Mesothelial cell of epicardium (in vitro differentiated cells): ENCODE data around the gene TAOK3. TPM values are rescaled to one million over a fixed set of nuclear protein-coding genes. Genes with fewer than 3 reads are reported as not detected.

Experiments
- DNase-seq, 2 experiments: peaks; one replicate each; pipeline ENCODE4 v3.0.0; 2021; ENCODE audit warnings: low spot score in 2 of 2; ENCODE audit not compliant: unreplicated experiment in 2 of 2
- H3K27ac Mint-ChIP-seq: 2 replicates; pipeline ENCODE4 v1.8.0; 2021; ENCODE audit warnings: mixed read lengths
- H3K27me3 Mint-ChIP-seq: 2 replicates; pipeline ENCODE4 v1.8.0; 2021; ENCODE audit warnings: low read depth, mixed read lengths
- H3K36me3 Mint-ChIP-seq: 2 replicates; pipeline ENCODE4 v1.8.0; 2021; ENCODE audit warnings: mixed read lengths
- H3K4me1 Mint-ChIP-seq: 2 replicates; pipeline ENCODE4 v1.8.0; 2021; ENCODE audit warnings: mixed read lengths
- H3K4me3 Mint-ChIP-seq: 2 replicates; pipeline ENCODE4 v1.8.0; 2021; ENCODE audit warnings: mild to moderate bottlenecking, moderate library complexity, mixed read lengths
- H3K9me3 Mint-ChIP-seq: 2 replicates; pipeline ENCODE4 v1.8.0; 2021; ENCODE audit warnings: mixed read lengths
- total RNA-seq: library from RNA; stranded (reverse); gene quantifications from 3 replicates; pipeline ENCODE4 v1.2.1, GENCODE V29; 2021
- TF ChIP-seq, protein P1 (sequence below): fragments of 200-600 bp; sonication (generic); IDR thresholded peaks from one replicate; pipeline ENCODE4 v1.5.0; 2021; ENCODE audit warnings: antibody characterized with exemption; ENCODE audit not compliant: unreplicated experiment

TAOK3 gene
- total RNA-seq, 1 donor from 2014 or later = 27.7 TPM

DNA sequence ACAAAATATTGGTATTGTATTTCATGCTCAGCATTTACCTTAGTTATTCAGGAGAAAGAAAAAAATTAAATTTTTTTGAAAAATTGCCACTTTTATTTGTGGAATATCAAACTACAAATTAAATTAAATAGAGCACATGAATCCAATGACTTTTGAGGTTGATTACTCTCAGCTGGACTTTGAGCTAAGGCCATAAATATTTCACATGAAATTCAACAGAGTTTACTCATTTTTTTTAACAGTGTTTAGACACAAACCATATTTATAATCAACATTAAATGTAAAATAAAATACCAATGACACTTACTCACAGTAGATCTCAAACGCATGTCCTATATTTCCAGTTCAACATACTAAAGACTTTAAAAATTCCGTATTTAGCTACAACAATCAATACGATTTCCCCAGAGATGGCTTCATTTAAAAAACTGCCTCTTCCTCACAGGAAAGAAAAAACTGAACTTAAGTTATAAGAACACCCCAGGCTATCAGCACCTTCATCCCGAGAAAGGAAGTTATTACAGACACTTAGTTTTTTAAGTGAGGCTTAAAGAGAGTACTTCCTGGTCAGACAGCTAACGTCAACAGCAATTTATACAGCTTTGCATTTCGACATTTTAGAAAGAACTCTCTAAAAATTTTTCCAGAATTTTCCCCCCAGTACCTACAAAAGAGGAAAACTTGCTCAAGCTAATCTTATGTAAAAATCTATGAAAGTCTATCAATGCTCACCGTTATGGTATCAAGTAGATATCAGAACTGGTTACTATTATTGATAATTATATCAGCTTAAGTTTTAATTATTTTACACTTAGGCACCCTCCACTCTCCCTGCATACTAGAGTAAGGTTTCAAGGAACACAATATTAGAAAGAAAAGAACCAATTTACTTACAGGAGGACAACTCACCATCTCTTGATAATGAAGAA, 13.8 kb downstream of the TAOK3 start:
- Mint-ChIP-seq H3K27ac (peak overlapping the region; percentile 28), H3K36me3 (no peaks in the 10 kb centered on the region), H3K27me3 (no peaks in the 10 kb centered on the region), H3K4me3 (no peak overlapping the region), H3K4me1 (peaks cover 16% of the 10 kb centered on the region), H3K9me3 (peaks cover 11% of the 10 kb centered on the region)
- TF ChIP-seq, protein P1, sequence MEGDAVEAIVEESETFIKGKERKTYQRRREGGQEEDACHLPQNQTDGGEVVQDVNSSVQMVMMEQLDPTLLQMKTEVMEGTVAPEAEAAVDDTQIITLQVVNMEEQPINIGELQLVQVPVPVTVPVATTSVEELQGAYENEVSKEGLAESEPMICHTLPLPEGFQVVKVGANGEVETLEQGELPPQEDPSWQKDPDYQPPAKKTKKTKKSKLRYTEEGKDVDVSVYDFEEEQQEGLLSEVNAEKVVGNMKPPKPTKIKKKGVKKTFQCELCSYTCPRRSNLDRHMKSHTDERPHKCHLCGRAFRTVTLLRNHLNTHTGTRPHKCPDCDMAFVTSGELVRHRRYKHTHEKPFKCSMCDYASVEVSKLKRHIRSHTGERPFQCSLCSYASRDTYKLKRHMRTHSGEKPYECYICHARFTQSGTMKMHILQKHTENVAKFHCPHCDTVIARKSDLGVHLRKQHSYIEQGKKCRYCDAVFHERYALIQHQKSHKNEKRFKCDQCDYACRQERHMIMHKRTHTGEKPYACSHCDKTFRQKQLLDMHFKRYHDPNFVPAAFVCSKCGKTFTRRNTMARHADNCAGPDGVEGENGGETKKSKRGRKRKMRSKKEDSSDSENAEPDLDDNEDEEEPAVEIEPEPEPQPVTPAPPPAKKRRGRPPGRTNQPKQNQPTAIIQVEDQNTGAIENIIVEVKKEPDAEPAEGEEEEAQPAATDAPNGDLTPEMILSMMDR = no peak
- DNase-seq = no peak

DNA sequence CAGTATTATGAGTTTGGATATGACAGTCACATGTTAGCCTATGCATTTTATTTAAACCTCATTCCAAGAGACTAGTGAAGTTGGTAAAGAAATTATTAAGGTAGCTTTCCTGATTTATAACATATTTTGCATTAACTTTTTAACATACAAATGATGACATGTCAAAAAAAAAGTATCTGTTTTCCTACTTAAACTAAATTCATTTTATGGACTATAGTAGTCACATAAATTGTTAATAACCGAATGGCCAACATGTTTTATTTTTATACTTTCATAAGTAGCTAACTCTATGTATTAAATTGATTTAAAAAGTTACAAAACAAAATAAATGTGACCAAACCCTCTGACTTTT, 14.7 kb downstream of the TAOK3 start:
- no peak overlapping the region for H3K27ac Mint-ChIP-seq
- no peak for DNase-seq
- H3K9me3 Mint-ChIP-seq = peaks cover 11% of the 10 kb centered on the region
- no peak overlapping the region for H3K4me3 Mint-ChIP-seq
- TF ChIP-seq, protein P1 = no peak
- H3K36me3 Mint-ChIP-seq = no peaks in the 10 kb centered on the region
- peaks cover 16% of the 10 kb centered on the region for H3K4me1 Mint-ChIP-seq
- no peaks in the 10 kb centered on the region for H3K27me3 Mint-ChIP-seq

DNA sequence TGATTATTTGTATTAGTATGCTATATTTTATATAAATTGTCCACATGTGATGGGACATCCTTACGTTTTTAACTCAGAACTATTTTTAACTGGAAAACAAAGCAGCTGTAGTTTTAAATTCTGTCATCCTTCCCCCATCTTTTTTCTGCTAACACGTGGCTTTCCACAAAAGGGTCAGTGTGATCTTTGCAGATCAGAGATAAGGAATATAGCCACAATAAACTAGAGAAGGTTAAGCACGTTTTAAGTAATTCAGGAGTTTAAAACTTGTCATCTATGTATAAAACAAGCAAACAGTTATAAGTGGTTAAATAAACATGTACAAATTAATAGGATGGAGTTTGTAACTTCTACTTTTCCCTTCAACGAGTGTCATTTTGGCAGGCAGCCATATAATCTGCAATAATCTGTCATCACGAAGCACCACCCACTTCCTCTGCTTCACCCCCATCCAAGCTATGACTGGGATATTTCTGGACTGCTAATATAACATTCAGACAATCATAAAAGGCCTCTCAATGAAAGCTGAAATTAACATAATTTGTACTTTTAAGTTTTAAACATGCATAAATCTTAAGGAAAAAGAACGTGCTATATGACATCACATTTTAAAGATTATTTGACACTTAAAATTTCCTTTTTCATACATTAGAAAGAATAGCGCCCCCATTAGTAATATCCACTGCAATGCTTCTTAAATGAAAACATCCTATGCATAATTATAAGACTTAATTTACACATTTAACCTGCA, 15.3 kb downstream of the TAOK3 start:
- TF ChIP-seq, protein P1 = peak; percentile 38
- DNase-seq = no peak
- Mint-ChIP-seq H3K27me3 (no peaks in the 10 kb centered on the region), H3K4me1 (peaks cover 16% of the 10 kb centered on the region), H3K9me3 (peaks cover 11% of the 10 kb centered on the region), H3K36me3 (no peaks in the 10 kb centered on the region), H3K27ac (peak overlapping the region; percentile 62), H3K4me3 (no peak overlapping the region)

DNA sequence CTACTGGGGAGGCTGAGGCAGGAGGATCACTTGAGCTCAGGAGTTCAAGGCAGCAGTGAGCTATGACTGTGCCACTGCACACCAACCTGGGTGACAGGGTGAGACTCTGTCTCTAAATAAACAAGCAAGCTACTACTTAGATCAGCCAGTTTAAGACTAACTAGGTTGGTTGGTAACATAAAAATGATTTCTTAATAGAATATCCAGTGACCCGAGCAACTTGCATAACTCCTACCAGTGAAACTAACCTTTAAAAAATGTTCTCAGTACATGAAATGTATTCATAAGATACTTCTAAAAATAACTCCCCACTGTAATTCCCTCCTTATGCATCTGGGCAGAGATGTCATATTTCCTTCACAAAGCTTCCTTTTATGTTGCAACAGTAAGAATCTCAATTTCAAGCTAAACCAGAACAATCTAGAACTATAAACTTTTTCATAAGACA, 15.9 kb downstream of the TAOK3 start:
- peak overlapping the region; percentile 58 for H3K27ac Mint-ChIP-seq
- peaks cover 11% of the 10 kb centered on the region for H3K9me3 Mint-ChIP-seq
- no peaks in the 10 kb centered on the region for H3K36me3 Mint-ChIP-seq
- TF ChIP-seq, protein P1 = no peak
- H3K4me3 Mint-ChIP-seq = no peak overlapping the region
- DNase-seq = no peak
- H3K4me1 Mint-ChIP-seq = peaks cover 16% of the 10 kb centered on the region
- H3K27me3 Mint-ChIP-seq = no peaks in the 10 kb centered on the region

DNA sequence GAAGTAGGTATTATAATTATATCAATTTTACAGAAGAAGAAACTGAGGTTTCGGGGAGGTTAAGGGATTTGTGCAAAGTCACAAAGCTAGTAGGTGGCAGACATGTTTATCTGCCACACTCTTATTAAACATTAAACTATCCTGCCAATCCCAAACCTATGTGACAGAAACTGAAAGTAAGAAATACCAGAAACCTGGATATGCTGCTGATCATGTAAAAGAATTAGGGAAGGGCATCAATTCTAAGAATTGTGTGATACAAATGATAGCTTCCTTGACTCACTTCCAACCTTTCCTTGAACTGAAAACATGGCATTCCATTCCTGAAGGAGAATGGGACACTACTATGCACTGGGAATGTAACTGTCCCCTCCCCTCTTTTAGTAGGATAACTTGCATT, 16.9 kb downstream of the TAOK3 start:
- Mint-ChIP-seq H3K4me3 (no peak overlapping the region), H3K36me3 (no peaks in the 10 kb centered on the region), H3K4me1 (peaks cover 16% of the 10 kb centered on the region), H3K27ac (no peak overlapping the region), H3K27me3 (no peaks in the 10 kb centered on the region), H3K9me3 (peaks cover 11% of the 10 kb centered on the region)
- TF ChIP-seq, protein P1 = no peak
- DNase-seq = no peak
